NCI-H748 treated with DMSO at 0.1 percent for 48 hours (cell line): ENCODE results near the gene SUMF2.
"Not testable (repeated sequence)": the region's sequence is repeated elsewhere in the genome, so short reads cannot be mapped to it uniquely, and the experiment has no call there.

Experiments
- DNase-seq: peaks from one replicate; lab custom pipeline; 2025; lab: John Stamatoyannopoulos, UW

Gene SUMF2

GRCh38 chr7:56063500-56063881, 595 bp upstream of the SUMF2 start:
- DNase-seq = no peak

- not testable (repeated sequence) for DNase-seq
Observed at GRCh38 chr7:56066376-56066775, 2.3 kb downstream of the SUMF2 start.

GRCh38 chr7:56074371-56074791, 10.3 kb downstream of the SUMF2 start:
- peak; percentile 55 for DNase-seq

GRCh38 chr7:56077681-56078080, 13.6 kb downstream of the SUMF2 start:
- no peak for DNase-seq

GRCh38 chr7:56078196-56078595, 14.1 kb downstream of the SUMF2 start:
- no peak for DNase-seq

GRCh38 chr7:56079450-56080185, 15.5 kb downstream of the SUMF2 start:
- DNase-seq = peak; percentile 41

GRCh38 chr7:56080726-56081435, 16.8 kb downstream of the SUMF2 start:
- not testable (repeated sequence) for DNase-seq

- DNase-seq = no peak
Observed at GRCh38 chr7:56081626-56082340, 17.7 kb downstream of the SUMF2 start.

GRCh38 chr7:56083150-56083785, 19.2 kb downstream of the SUMF2 start:
- no peak for DNase-seq

GRCh38 chr7:56086761-56087160, 22.7 kb downstream of the SUMF2 start:
- no peak for DNase-seq

GRCh38 chr7:56087445-56087844, 23.4 kb downstream of the SUMF2 start:
- no peak for DNase-seq

GRCh38 chr7:56091591-56091990, 27.5 kb downstream of the SUMF2 start:
- DNase-seq = no peak

GRCh38 chr7:56092388-56092787, 28.3 kb downstream of the SUMF2 start:
- not testable (repeated sequence) for DNase-seq

GRCh38 chr7:56092789-56093531, 28.9 kb downstream of the SUMF2 start, which contains the start of gene PHKG1:
PHKG1 (minus strand) TSS chr7:56092952; CDS start chr7:56088941, 4,011 bp downstream.
- no peak for DNase-seq

GRCh38 chr7:56097700-56098099, 33.6 kb downstream of the SUMF2 start:
- DNase-seq = no peak

GRCh38 chr7:56098187-56099008, 34.3 kb downstream of the SUMF2 start:
- DNase-seq = not testable (repeated sequence)

GRCh38 chr7:56099653-56100052, 35.6 kb downstream of the SUMF2 start:
- DNase-seq = no peak

- DNase-seq = not testable (repeated sequence)
Observed at GRCh38 chr7:56104138-56104537, 40.1 kb downstream of the SUMF2 start.

GRCh38 chr7:56105508-56105907, 41.4 kb downstream of the SUMF2 start:
- no peak for DNase-seq
